Heart left ventricle (tissue), 16 donors: Measurements from ENCODE around the gene CCL17. TPM values are rescaled to one million over a fixed set of nuclear protein-coding genes. Genes with fewer than 3 reads are reported as not detected.
A peak's percentile ranks its signal among the peaks of the same experiment; 100 is the strongest.

ENCODE experiments used
- ATAC-seq, 4 donors: fragments of 200-7000 bp; cut with Tn5 transposase; one replicate each; pipeline ENCODE4 v1.9.1; 2020 to 2022; ENCODE audit warnings: moderate library complexity in 4 of 4, mild to moderate bottlenecking in 3 of 4, moderate number of reproducible peaks in 1 of 4
- DNase-seq, 5 donors: peaks; one replicate each; pipeline ENCODE4 v3.0.0-alpha.2; 2020
- H3K27ac ChIP-seq, 12 donors: fragments of 200-600 bp; sonication (generic) in 4 of 12; one replicate each; pipeline versions ENCODE4 v1.5.0 to v1.8.0; 2016 to 2022; ENCODE audit warnings: mild to moderate bottlenecking in 2 of 12
- H3K27me3 ChIP-seq, 9 donors: fragments of 200-600 bp; sonication (generic) in 2 of 9; one replicate each; pipeline versions ENCODE4 v1.5.1 to v1.8.0; 2016 to 2022; ENCODE audit warnings: mild to moderate bottlenecking in 3 of 9
- H3K36me3 ChIP-seq, 9 donors: fragments of 200-600 bp; sonication (generic) in 2 of 9; one replicate each; pipeline versions ENCODE4 v1.5.0 to v1.8.0; 2018 to 2022; ENCODE audit warnings: mild to moderate bottlenecking in 2 of 9
- H3K4me1 ChIP-seq, 12 donors: fragments of 200-600 bp; sonication (generic) in 4 of 12; one replicate each; pipeline versions ENCODE4 v1.5.0 to v1.8.0; 2016 to 2022; ENCODE audit warnings: mild to moderate bottlenecking in 3 of 12
- H3K4me3 ChIP-seq, 12 donors: fragments of 200-600 bp; sonication (generic) in 4 of 12; one replicate each; pipeline versions ENCODE4 v1.5.0 to v1.8.0; 2017 to 2022; ENCODE audit warnings: mild to moderate bottlenecking in 9 of 12, moderate library complexity in 4 of 12
- H3K9me3 ChIP-seq, 12 donors: fragments of 200-600 bp; sonication (generic) in 4 of 12; one replicate each; pipeline versions ENCODE4 v1.5.0 to v1.8.0; 2016 to 2022; ENCODE audit warnings: mild to moderate bottlenecking in 1 of 12
- POLR2A ChIP-seq, 2 donors: fragments of 450-650 bp; IDR thresholded peaks; one replicate each; pipeline ENCODE4 v1.6.1; 2017; ENCODE audit warnings: antibody characterized with exemption in 2 of 2, mild to moderate bottlenecking in 2 of 2, moderate library complexity in 2 of 2
- WGBS, 4 donors: extraction: QIAGEN DNeasy Blood & Tissue Kit in 2 of 4; methylation state at CpG; one replicate each; pipeline versions ENCODE4 v1.1.5 to v1.1.7; 2013 to 2018; 5-methylcytosine and 5-hydroxymethylcytosine counted together
- intact Hi-C, 10 donors: fragments of 100-400 bp; cut with DNase I; formaldehyde crosslinking; loops; one replicate each; pipeline versions ENCODE4 v1.11.1 to v1.14.2; 2022
- polyA plus RNA-seq, 2 donors: library from polyadenylated mRNA; stranded (reverse); fragments of 200-250 nt; gene quantifications; one replicate each; pipeline ENCODE4 v1.2.3, GENCODE V29; 2013
- total RNA-seq, 9 donors: library from RNA; depleted of rRNA in 2 of 9; stranded (reverse); fragments of >200 nt in 2 of 9; fragmentation: NEBNext Ultra II Directional in 3 of 9; extraction: Animal tissue kit (Norgen Biotek cat#: 25700) in 3 of 9; gene quantifications; one replicate each; pipeline versions ENCODE4 v1.1.0 to v1.2.4, GENCODE V29; 2016 to 2023
- TF ChIP-seq, protein P1 (sequence below), 12 donors: fragments of 200-600 bp; sonication (generic) in 4 of 12; IDR thresholded peaks; one replicate each; pipeline versions ENCODE4 v1.5.0 to v1.8.0; 2018 to 2022; ENCODE audit warnings: antibody characterized with exemption in 12 of 12, mild to moderate bottlenecking in 5 of 12
- donor health status: ischemic (EF 13 %, LVEDD 7.1; RV severe dilation, severe dysfunction).
- donor health status: healthy with polysubstance abuse.
- donor health status: DM: no; HTN: yes; CAD: no.
- donor health status: DM: no; HTN: no; CAD: no.
- donor health status: ischemic (EF 25% LVEDD 6.9; RV normal size, moderate dysfunction).
- donor health status: ischemic (EF 25% LVEDD 5.7; RV mildly dilated, moderate dysfunction).
- donor health status: healthy.
- donor health status: DM: yes; HTN: yes; CAD: no.
- donor health status: ischemic (EF 35%, LVEDD 5.7; RV mildly dilated, moderate dysfunction).
- donor health status: nonischemic (EF 11% LVEDD 7.7; RV severe dilation, severe dysfunction).
- donor health status: DM: yes; HTN: yes; CAD: no.
- donor health status: PGD.
- donor health status: ischemic (EF 29% LVEDD 5.4; RV normal size, mild dysfunction).
- donor health status: nonischemic (EF 23%, LVEDD 6.1; RV moderate dilation, normal function).

CCL17 gene
- total and polyA plus RNA-seq, 11 donors = 0.26 to 4.0 (median 1.0) TPM; not detected in 8

DNA sequence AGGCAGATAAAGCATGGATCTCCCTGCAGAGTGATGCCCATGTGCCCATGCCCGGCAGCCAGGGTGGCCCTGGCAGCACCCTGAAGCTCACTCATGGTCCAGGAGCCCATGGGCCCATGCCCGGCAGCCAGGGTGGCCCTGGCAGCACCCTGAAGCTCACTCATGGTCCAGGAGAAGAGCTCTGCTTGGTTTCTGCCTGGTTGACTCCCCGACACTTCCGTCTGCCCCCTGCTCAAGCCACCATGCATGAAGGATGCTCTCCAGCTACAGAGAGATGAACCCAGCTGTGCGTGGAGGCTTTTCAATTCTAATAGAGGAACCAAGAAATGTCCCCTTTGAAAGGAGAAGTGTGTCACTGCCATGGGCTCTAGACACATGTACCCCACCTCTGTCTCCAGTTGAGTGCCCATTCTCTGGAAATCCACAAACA, 8.7 kb downstream of the CCL17 start:
- intact Hi-C loops = loop anchor here in 4 of 10 donors (5.0 to 10.0 kb wide), 2 partner anchors 41 to 329 kb away; partner anchors contain the start of gene CX3CL1 (in 2 of the 4)
- no peak overlapping the region for H3K4me3 ChIP-seq
- no peaks in the 10 kb centered on the region for H3K36me3 ChIP-seq
- no peaks in the 10 kb centered on the region for H3K9me3 ChIP-seq
- 87 to 97% (median 91%) methylated on average over 4 to 5 of the region's 5 CpGs for WGBS, 4 donors
- H3K4me1 ChIP-seq = peaks cover 3 to 43% (median 29%) of the 10 kb centered on the region in 12 donors
- TF ChIP-seq, protein P1, sequence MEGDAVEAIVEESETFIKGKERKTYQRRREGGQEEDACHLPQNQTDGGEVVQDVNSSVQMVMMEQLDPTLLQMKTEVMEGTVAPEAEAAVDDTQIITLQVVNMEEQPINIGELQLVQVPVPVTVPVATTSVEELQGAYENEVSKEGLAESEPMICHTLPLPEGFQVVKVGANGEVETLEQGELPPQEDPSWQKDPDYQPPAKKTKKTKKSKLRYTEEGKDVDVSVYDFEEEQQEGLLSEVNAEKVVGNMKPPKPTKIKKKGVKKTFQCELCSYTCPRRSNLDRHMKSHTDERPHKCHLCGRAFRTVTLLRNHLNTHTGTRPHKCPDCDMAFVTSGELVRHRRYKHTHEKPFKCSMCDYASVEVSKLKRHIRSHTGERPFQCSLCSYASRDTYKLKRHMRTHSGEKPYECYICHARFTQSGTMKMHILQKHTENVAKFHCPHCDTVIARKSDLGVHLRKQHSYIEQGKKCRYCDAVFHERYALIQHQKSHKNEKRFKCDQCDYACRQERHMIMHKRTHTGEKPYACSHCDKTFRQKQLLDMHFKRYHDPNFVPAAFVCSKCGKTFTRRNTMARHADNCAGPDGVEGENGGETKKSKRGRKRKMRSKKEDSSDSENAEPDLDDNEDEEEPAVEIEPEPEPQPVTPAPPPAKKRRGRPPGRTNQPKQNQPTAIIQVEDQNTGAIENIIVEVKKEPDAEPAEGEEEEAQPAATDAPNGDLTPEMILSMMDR (IDR thresholded peaks at IDR 0.05) = no peak
- TF ChIP-seq POLR2A (IDR thresholded peaks at IDR 0.05) = no peak
- no peak for ATAC-seq
- no peak overlapping the region for H3K27ac ChIP-seq
- no peaks in the 10 kb centered on the region for H3K27me3 ChIP-seq
- DNase-seq = no peak

DNA sequence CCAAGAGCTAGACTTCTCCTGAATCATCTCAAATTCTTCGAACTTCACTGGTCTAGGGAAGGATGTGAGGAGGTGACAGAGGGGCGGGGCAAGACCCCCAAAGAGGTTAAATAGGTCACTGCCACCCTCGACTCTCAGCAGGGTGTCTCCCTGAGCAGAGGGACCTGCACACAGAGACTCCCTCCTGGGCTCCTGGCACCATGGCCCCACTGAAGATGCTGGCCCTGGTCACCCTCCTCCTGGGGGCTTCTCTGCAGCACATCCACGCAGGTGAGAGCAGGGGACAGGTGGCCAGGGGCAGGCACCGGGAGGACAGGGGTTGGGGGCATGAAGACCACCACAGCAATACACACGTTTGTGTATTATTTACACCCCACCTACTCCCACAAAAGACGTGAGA, 9.2 kb downstream of the CCL17 start:
- WGBS, 4 donors = 78 to 90% (median 81%) methylated on average over 5 to 7 of the region's 7 CpGs
- TF ChIP-seq, protein P1 (IDR thresholded peaks at IDR 0.05) = no peak
- no peak for TF ChIP-seq POLR2A (IDR thresholded peaks at IDR 0.05)
- Histone ChIP-seq H3K27ac (no peak overlapping the region), H3K36me3 (no peaks in the 10 kb centered on the region), H3K9me3 (no peaks in the 10 kb centered on the region), H3K4me3 (no peak overlapping the region), H3K4me1 (peaks cover 7 to 43% (median 30%) of the 10 kb centered on the region in 12 donors), H3K27me3 (no peaks in the 10 kb centered on the region)
- intact Hi-C loops = loop anchor here in 4 of 10 donors (2.0 to 10.0 kb wide), 3 partner anchors 37 to 329 kb away; partner anchors contain the start of gene CX3CL1 (in 2 of the 4)
- ATAC-seq = no peak
- no peak for DNase-seq

DNA sequence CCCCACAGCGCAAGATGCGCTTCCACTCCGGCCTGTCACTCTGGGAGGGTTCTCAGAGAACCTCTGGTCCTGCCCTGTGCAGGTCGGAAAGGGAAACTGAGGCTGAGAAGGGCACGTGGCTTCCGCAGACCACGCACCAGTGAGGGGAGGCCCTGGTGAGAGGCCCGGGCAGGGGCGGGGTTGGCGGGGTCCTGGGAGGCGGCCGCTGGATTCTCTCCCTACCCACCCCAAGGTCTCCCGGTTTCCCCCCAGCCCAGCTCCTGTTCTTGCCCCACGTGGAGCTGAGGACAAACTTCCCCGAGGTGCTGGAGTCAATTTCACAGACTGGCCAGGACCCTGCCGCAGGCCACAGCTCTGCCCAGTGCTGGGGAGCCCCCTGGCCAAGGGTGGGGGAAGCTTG, 11.5 kb downstream of the CCL17 start:
- Histone ChIP-seq H3K4me3 (no peak overlapping the region), H3K27ac (peak overlapping the region in 5 of 12 donors; percentile 54 to 77 (median 68)), H3K4me1 (peaks cover 6 to 37% (median 24%) of the 10 kb centered on the region in 12 donors), H3K27me3 (no peaks in the 10 kb centered on the region), H3K36me3 (no peaks in the 10 kb centered on the region), H3K9me3 (no peaks in the 10 kb centered on the region)
- DNase-seq (no peak), ATAC-seq (peak in 1 of 4 donors; percentile 5)
- intact Hi-C loops = loop anchor here in 8 of 10 donors (2.0 to 10.0 kb wide), 6 partner anchors 44 to 331 kb away; partner anchors contain the start of genes CX3CL1 (in 3 of the 8) and ARL2BP (in 2 of the 8)
- TF ChIP-seq, protein P1 (IDR thresholded peaks at IDR 0.05) = no peak
- TF ChIP-seq POLR2A (IDR thresholded peaks at IDR 0.05) = no peak
- WGBS, 4 donors = 89 to 100% (median 92%) methylated on average over 5 to 16 of the region's 16 CpGs

DNA sequence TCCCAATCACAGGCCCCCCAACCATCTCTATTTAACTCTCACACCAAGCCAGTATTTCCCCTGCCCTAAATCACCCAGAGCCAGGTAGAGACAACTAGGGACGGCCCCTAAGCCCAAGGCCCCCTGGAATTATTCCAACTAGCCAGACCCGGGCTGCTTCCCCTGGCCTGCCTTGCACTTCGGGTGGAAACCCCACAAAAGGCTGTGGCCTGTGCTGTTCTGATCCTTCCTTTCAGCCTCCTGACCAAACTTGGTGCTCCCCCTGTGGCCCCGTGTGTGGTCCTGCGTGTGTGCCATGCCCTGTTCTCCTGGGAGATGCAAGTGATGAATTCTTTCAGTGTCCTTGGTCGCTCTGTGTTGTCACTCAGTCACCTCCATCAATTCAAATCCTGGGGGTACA, 14.9 kb downstream of the CCL17 start:
- no peaks in the 10 kb centered on the region for H3K36me3 ChIP-seq
- TF ChIP-seq, protein P1 (IDR thresholded peaks at IDR 0.05) = no peak
- TF ChIP-seq POLR2A (IDR thresholded peaks at IDR 0.05) = no peak
- DNase-seq (no peak), ATAC-seq (no peak)
- no peaks in the 10 kb centered on the region for H3K9me3 ChIP-seq
- H3K4me1 ChIP-seq = peaks cover 6 to 56% (median 35%) of the 10 kb centered on the region in 12 donors
- H3K27ac ChIP-seq = no peak overlapping the region
- no peaks in the 10 kb centered on the region for H3K27me3 ChIP-seq
- WGBS, 4 donors = 77 to 85% (median 80%) methylated on average over 6 of the region's 6 CpGs
- H3K4me3 ChIP-seq = no peak overlapping the region
- intact Hi-C loops = loop anchor here in 8 of 10 donors (1.0 to 10.0 kb wide), 7 partner anchors 47 to 335 kb away; partner anchors contain the start of genes CX3CL1 (in 3 of the 8) and ARL2BP (in 2 of the 8)
